Smooth muscle cell of the brain vasculature (primary cell): ENCODE measurements around the gene NPPA.
A peak's percentile ranks its signal among the peaks of the same experiment; 100 is the strongest.
"Not testable (repeated sequence)": the region's sequence is repeated elsewhere in the genome, so short reads cannot be mapped to it uniquely, and the experiment has no call there.

Experiments
- DNase-seq: peaks from one replicate; pipeline ENCODE4 v3.0.0-alpha.2; 2012; ENCODE audit warnings: low read depth, low spot score

NPPA gene

GRCh38 chr1:11807133-11807532 lies 40.5 kb downstream of the NPPA start:
- DNase-seq = no peak

- no peak for DNase-seq
Observed at GRCh38 chr1:11806307-11806936, 41.2 kb downstream of the NPPA start.

GRCh38 chr1:11805422-11806306 lies 41.9 kb downstream of the NPPA start, which contains the start of the genes CLCN6 and MTHFR:
Gene CLCN6 (plus strand): TSS chr1:11806191. CDS start chr1:11806263, 72 bp downstream.
Gene MTHFR (minus strand): TSS chr1:11805964. CDS start chr1:11803116, 2,848 bp downstream.
- DNase-seq = peak; percentile 98

GRCh38 chr1:11804666-11805421 lies 42.7 kb downstream of the NPPA start:
- no peak for DNase-seq

- DNase-seq = not testable (repeated sequence)
Observed at GRCh38 chr1:11803924-11804665, 43.5 kb downstream of the NPPA start.

- peak; percentile 89 for DNase-seq
Observed at GRCh38 chr1:11802973-11803885, 44.4 kb downstream of the NPPA start.

GRCh38 chr1:11802616-11802972 lies 45.0 kb downstream of the NPPA start:
- no peak for DNase-seq

GRCh38 chr1:11800756-11801433 lies 46.7 kb downstream of the NPPA start:
- no peak for DNase-seq

- DNase-seq = no peak
Observed at GRCh38 chr1:11800391-11800755, 47.2 kb downstream of the NPPA start.

- no peak for DNase-seq
Observed at GRCh38 chr1:11799896-11800295, 47.7 kb downstream of the NPPA start.

GRCh38 chr1:11799099-11799498 lies 48.5 kb downstream of the NPPA start:
- no peak for DNase-seq

- no peak for DNase-seq
Observed at GRCh38 chr1:11797525-11798216, 49.9 kb downstream of the NPPA start.

- DNase-seq = no peak
Observed at GRCh38 chr1:11796036-11796828, 51.4 kb downstream of the NPPA start.
